ENCODE data around the gene ZBTB46.
"Not testable (repeated sequence)": the region's sequence is repeated elsewhere in the genome, so short reads cannot be mapped to it uniquely, and the experiment has no call there.

Gene ZBTB46

GRCh38 chr20:63797175-63797574, 33.9 kb downstream of the ZBTB46 start:
- not testable (repeated sequence) for H3K9me3 ChIP-seq (ENCODE audit: insufficient read depth, low read length, severe bottlenecking); H3K36me3 ChIP-seq (ENCODE audit: insufficient read depth, low read length); H4K20me1 ChIP-seq (ENCODE audit: insufficient read depth, low read length); H3K79me2 ChIP-seq (ENCODE audit: insufficient read depth, low read length); H3K4me3 ChIP-seq (ENCODE audit: low read depth in 1 of 2, low read length in 2 of 2); ATAC-seq (ENCODE audit: insufficient read depth, low read depth); H3K4me2 ChIP-seq (ENCODE audit: insufficient read depth, low read length); H2AFZ ChIP-seq (ENCODE audit: low read depth, low read length); H3K9ac ChIP-seq (ENCODE audit: low read depth, low read length); DNase-seq; H3K27ac ChIP-seq (ENCODE audit: low read length); H3K4me1 ChIP-seq (ENCODE audit: insufficient read depth, low read length)
- peaks cover 16% of the 10 kb centered on the region for H3K27me3 ChIP-seq (ENCODE audit: insufficient read depth, low read length, poor library complexity)

- Histone ChIP-seq H3K4me2 (ENCODE audit: insufficient read depth, low read length) (no peak overlapping the region), H3K4me3 (ENCODE audit: low read depth in 1 of 2, low read length in 2 of 2) (no peak overlapping the region), H3K4me1 (ENCODE audit: insufficient read depth, low read length) (no peaks in the 10 kb centered on the region), H3K79me2 (ENCODE audit: insufficient read depth, low read length) (no peaks in the 10 kb centered on the region), H3K9ac (ENCODE audit: low read depth, low read length) (no peak overlapping the region), H3K9me3 (ENCODE audit: insufficient read depth, low read length, severe bottlenecking) (no peaks in the 10 kb centered on the region), H3K36me3 (ENCODE audit: insufficient read depth, low read length) (no peaks in the 10 kb centered on the region), H2AFZ (ENCODE audit: low read depth, low read length) (no peak overlapping the region), H3K27me3 (ENCODE audit: insufficient read depth, low read length, poor library complexity) (peaks cover 16% of the 10 kb centered on the region), H4K20me1 (ENCODE audit: insufficient read depth, low read length) (peaks cover 4% of the 10 kb centered on the region), H3K27ac (ENCODE audit: low read length) (no peak overlapping the region)
- no peak for TF ChIP-seq CTCF (IDR thresholded peaks at IDR 0.05; ENCODE audit: borderline replicate concordance, extremely low read depth, low read length, poor library complexity, severe bottlenecking)
- TF ChIP-seq EZH2 (IDR thresholded peaks at IDR 0.05; ENCODE audit: borderline replicate concordance, low read depth, low read length, severe bottlenecking) = peak; percentile 24
- peak; percentile 59 for ATAC-seq (ENCODE audit: insufficient read depth, low read depth)
- DNase-seq = peak; percentile 44
Measured at GRCh38 chr20:63795178-63795830, 35.8 kb downstream of the ZBTB46 start.

- H3K27me3 ChIP-seq (ENCODE audit: insufficient read depth, low read length, poor library complexity) = peaks cover 16% of the 10 kb centered on the region
- H3K27ac ChIP-seq (ENCODE audit: low read length) = no peak overlapping the region
- H3K9ac ChIP-seq (ENCODE audit: low read depth, low read length) = no peak overlapping the region
- no peak overlapping the region for H3K4me2 ChIP-seq (ENCODE audit: insufficient read depth, low read length)
- no peak overlapping the region for H3K4me3 ChIP-seq (ENCODE audit: low read depth in 1 of 2, low read length in 2 of 2)
- TF ChIP-seq EZH2 (IDR thresholded peaks at IDR 0.05; ENCODE audit: borderline replicate concordance, low read depth, low read length, severe bottlenecking) (no peak), CTCF (IDR thresholded peaks at IDR 0.05; ENCODE audit: borderline replicate concordance, extremely low read depth, low read length, poor library complexity, severe bottlenecking) (no peak)
- no peaks in the 10 kb centered on the region for H3K36me3 ChIP-seq (ENCODE audit: insufficient read depth, low read length)
- H3K79me2 ChIP-seq (ENCODE audit: insufficient read depth, low read length) = no peaks in the 10 kb centered on the region
- H3K9me3 ChIP-seq (ENCODE audit: insufficient read depth, low read length, severe bottlenecking) = no peaks in the 10 kb centered on the region
- peaks cover 4% of the 10 kb centered on the region; the same call in 1 of the 2 replicates for H4K20me1 ChIP-seq (ENCODE audit: insufficient read depth, low read length)
- H2AFZ ChIP-seq (ENCODE audit: low read depth, low read length) = no peak overlapping the region
- no peaks in the 10 kb centered on the region for H3K4me1 ChIP-seq (ENCODE audit: insufficient read depth, low read length)
- ATAC-seq (ENCODE audit: insufficient read depth, low read depth) (0 out of 3 replicates have a peak, but pooled peaks have one; percentile 12), DNase-seq (no peak)
Measured at GRCh38 chr20:63794614-63795013, 36.5 kb downstream of the ZBTB46 start.

- Histone ChIP-seq H3K27ac (ENCODE audit: low read length) (no peak overlapping the region), H3K79me2 (ENCODE audit: insufficient read depth, low read length) (no peaks in the 10 kb centered on the region), H4K20me1 (ENCODE audit: insufficient read depth, low read length) (peaks cover 4% of the 10 kb centered on the region; the same call in 1 of the 2 replicates), H3K9me3 (ENCODE audit: insufficient read depth, low read length, severe bottlenecking) (no peaks in the 10 kb centered on the region), H3K4me2 (ENCODE audit: insufficient read depth, low read length) (no peak overlapping the region), H3K36me3 (ENCODE audit: insufficient read depth, low read length) (no peaks in the 10 kb centered on the region), H3K9ac (ENCODE audit: low read depth, low read length) (no peak overlapping the region), H3K4me1 (ENCODE audit: insufficient read depth, low read length) (no peaks in the 10 kb centered on the region), H2AFZ (ENCODE audit: low read depth, low read length) (no peak overlapping the region), H3K4me3 (ENCODE audit: low read depth in 1 of 2, low read length in 2 of 2) (no peak overlapping the region), H3K27me3 (ENCODE audit: insufficient read depth, low read length, poor library complexity) (peaks cover 16% of the 10 kb centered on the region)
- DNase-seq (no peak), ATAC-seq (ENCODE audit: insufficient read depth, low read depth) (no peak)
- TF ChIP-seq EZH2 (IDR thresholded peaks at IDR 0.05; ENCODE audit: borderline replicate concordance, low read depth, low read length, severe bottlenecking) = no peak
Measured at GRCh38 chr20:63792866-63793265, 38.2 kb downstream of the ZBTB46 start.

Data from DND-41 (cell line).